GM23248 (cell line): ENCODE results near the gene E2F1. TPM values are rescaled to one million over a fixed set of nuclear protein-coding genes. Genes with fewer than 3 reads are reported as not detected.
"Not testable (repeated sequence)": the region's sequence is repeated elsewhere in the genome, so short reads cannot be mapped to it uniquely, and the experiment has no call there.

Source experiments
- DNase-seq: peaks from one replicate; pipeline ENCODE4 v3.0.0-alpha.2; 2015
- H2AFZ ChIP-seq: fragments of 200-600 bp; sonication (generic); 2 replicates; pipeline ENCODE4 v1.6.1; 2016; ENCODE audit warnings: antibody characterized with exemption
- H3F3A ChIP-seq: fragments of 200-600 bp; sonication (generic); 2 replicates; pipeline ENCODE4 v1.6.1; 2016; ENCODE audit warnings: mild to moderate bottlenecking, antibody characterized with exemption, mixed run types; ENCODE audit not compliant: insufficient read depth
- H3K27ac ChIP-seq: fragments of 200-600 bp; sonication (generic); 2 replicates; pipeline ENCODE4 v1.5.1; 2016; ENCODE audit warnings: mild to moderate bottlenecking
- H3K27me3 ChIP-seq: fragments of 200-600 bp; sonication (generic); replicated peaks from 2 replicates; pipeline ENCODE4 v1.6.1; 2016; ENCODE audit warnings: mild to moderate bottlenecking; ENCODE audit not compliant: insufficient read depth
- H3K36me3 ChIP-seq: fragments of 200-600 bp; sonication (generic); 2 replicates; pipeline ENCODE4 v1.6.1; 2016; ENCODE audit warnings: low read depth, mild to moderate bottlenecking
- H3K4me1 ChIP-seq: fragments of 200-600 bp; sonication (generic); 2 replicates; pipeline ENCODE4 v1.6.1; 2016; ENCODE audit warnings: mild to moderate bottlenecking; ENCODE audit not compliant: insufficient read depth
- H3K4me2 ChIP-seq: fragments of 200-600 bp; sonication (generic); one replicate; pipeline ENCODE4 v1.6.1; 2016; ENCODE audit warnings: mild to moderate bottlenecking; ENCODE audit not compliant: unreplicated experiment
- H3K4me3 ChIP-seq: fragments of 200-600 bp; sonication (generic); 2 replicates; pipeline ENCODE4 v1.5.1; 2016; ENCODE audit warnings: mild to moderate bottlenecking
- H3K79me2 ChIP-seq: fragments of 200-600 bp; sonication (generic); 2 replicates; pipeline ENCODE4 v1.6.1; 2016; ENCODE audit warnings: mild to moderate bottlenecking; ENCODE audit not compliant: insufficient read depth
- H3K9ac ChIP-seq: fragments of 200-600 bp; sonication (generic); 2 replicates; pipeline ENCODE4 v1.6.1; 2016; ENCODE audit warnings: mild to moderate bottlenecking
- H3K9me2 ChIP-seq: fragments of 200-600 bp; sonication (generic); 2 replicates; pipeline ENCODE4 v1.6.1; 2016; ENCODE audit warnings: mixed run types, mild to moderate bottlenecking, moderate library complexity; ENCODE audit not compliant: insufficient read depth
- H3K9me3 ChIP-seq: fragments of 200-600 bp; sonication (generic); one replicate; pipeline ENCODE4 v1.6.1; 2017; ENCODE audit warnings: low read depth
- H4K20me1 ChIP-seq: fragments of 200-600 bp; sonication (generic); 2 replicates; pipeline ENCODE4 v1.6.0; 2016; ENCODE audit not compliant: insufficient read depth
- EZH2 ChIP-seq: fragments of 200-600 bp; sonication (generic); IDR thresholded peaks from 2 replicates; pipeline ENCODE4 v1.6.1; 2018; ENCODE audit warnings: antibody characterized with exemption, mild to moderate bottlenecking; ENCODE audit not compliant: insufficient read depth, poor library complexity, severe bottlenecking
- EZH2phosphoT487 ChIP-seq: fragments of 200-600 bp; sonication (generic); IDR thresholded peaks from 2 replicates; pipeline ENCODE4 v1.6.1; 2018; ENCODE audit warnings: antibody characterized with exemption, moderate library complexity, mild to moderate bottlenecking, low read depth; ENCODE audit not compliant: insufficient read depth
- WGBS, 2 experiments: methylation state at CpG; one replicate each; pipeline ENCODE4 v1.1.6; 2015 to 2017; ENCODE audit warnings: low lambda C conversion rate in 2 of 2, low coverage in 1 of 2; ENCODE audit errors: missing lambda C conversion rate in 2 of 2; 5-methylcytosine and 5-hydroxymethylcytosine counted together
- in situ Hi-C: fragments of 300-500 bp; cut with MboI; formaldehyde crosslinking; loops from 2 replicates; pipeline ENCODE4 v1.15.0; 2020
- polyA plus RNA-seq: library from polyadenylated mRNA; unstranded; fragments of >200 nt; fragmentation: Nextera tagmentation; extraction: Ambion mirVana; gene quantifications from 2 replicates; pipeline ENCODE4 v1.2.1, GENCODE V29; 2016
- total RNA-seq: library from RNA; depleted of rRNA; stranded (reverse); fragments of >200 nt; shearing (Covaris generic); gene quantifications from 2 replicates; pipeline ENCODE4 v1.2.3, GENCODE V29; 2014

Gene E2F1
- total and polyA plus RNA-seq, 2 experiments from 2014 or later: 4.9 to 12.9 TPM

DNA sequence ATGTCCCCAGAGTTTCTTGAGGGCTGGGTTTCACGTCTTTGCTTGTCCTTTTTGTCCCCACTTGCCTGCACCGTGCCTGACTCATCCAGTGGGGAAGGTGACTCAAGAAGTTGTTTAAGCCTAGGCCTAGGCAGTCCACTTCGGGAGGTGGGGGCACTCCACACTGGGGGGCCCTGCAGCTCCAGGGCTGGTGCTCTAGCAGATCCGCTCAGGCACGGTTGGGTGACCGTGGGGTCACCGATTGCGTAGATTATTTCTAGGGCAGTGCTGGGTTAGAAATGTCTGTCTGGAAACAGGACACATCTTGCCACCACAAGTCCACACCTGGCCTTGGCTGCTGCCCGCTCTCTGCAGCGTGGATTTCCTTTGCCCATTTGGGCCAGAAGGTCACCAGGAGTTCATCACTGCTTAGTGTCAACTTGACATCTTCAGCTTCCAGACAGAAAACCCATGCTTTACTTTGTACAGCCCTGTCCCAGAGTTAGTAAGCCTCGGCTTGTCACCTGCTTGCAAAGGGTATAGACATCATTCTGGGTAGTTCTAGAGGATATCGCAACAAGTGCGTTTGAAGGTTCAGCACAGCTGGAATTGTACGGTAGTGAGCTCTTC lies 37.7 kb downstream of the E2F1 start:
- H3K9me3 ChIP-seq: no peaks in the 10 kb centered on the region
- no peak overlapping the region for H3K9ac ChIP-seq
- WGBS, 2 experiments: 50 to 54% methylated on average over 14 of the region's 14 CpGs
- no peak overlapping the region for H3K4me2 ChIP-seq
- H3F3A ChIP-seq: peaks cover 15% of the 10 kb centered on the region; the same call in 1 of the 2 replicates
- H3K36me3 ChIP-seq: peaks cover 8% of the 10 kb centered on the region; the same call in 1 of the 2 replicates
- no peak overlapping the region for H2AFZ ChIP-seq
- in situ Hi-C loops: loop anchor here (10.0 kb wide), 1 partner anchor 64 kb away; no protein-coding TSS in a partner anchor
- H3K27ac ChIP-seq: no peak overlapping the region
- peaks cover 18% of the 10 kb centered on the region for H3K4me1 ChIP-seq
- TF ChIP-seq EZH2phosphoT487 (no peak), EZH2 (no peak)
- no peaks in the 10 kb centered on the region for H3K9me2 ChIP-seq
- no peaks in the 10 kb centered on the region for H4K20me1 ChIP-seq
- no peaks in the 10 kb centered on the region for H3K27me3 ChIP-seq
- no peak overlapping the region for H3K4me3 ChIP-seq
- DNase-seq: peak; percentile 58
- no peaks in the 10 kb centered on the region for H3K79me2 ChIP-seq

DNA sequence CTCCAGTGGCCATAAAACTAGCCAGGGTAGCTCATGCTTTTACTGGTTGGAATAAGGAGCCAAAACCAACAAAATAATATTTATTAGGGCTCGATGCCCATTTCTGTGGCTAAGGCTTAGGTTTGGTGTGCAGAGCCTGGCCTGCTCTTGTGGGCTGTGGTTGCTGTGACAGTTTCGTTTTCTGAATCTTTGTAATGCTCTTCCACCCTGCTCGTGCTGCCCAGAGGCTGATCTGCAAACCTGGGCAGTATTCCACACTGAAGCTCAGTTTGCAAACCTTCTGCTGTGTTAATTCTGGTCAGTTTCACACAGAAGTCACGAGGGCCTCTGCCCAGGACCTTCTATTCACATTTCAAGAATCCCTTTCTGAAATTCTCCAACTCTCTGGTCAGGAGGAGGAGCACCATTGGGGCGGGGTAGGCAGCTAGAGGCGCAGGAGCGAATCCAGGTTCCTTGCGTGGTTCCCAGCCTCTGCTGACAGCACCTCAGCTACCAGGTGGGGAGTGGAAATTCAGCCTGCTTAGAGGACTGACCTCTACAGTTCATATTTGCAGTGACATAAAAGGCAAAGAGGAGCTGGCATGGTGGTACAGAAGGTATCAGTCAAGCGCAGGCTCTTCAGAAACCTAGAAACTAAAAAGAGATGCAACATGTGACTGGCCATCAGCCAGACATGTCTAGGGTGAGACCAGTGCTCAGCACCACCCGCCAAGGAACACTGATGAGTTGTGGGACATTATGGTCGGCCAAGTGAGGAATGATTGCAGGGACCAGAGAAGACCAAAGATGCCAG lies 38.4 kb downstream of the E2F1 start:
- H3F3A ChIP-seq: peaks cover 15% of the 10 kb centered on the region; the same call in 1 of the 2 replicates
- H3K4me3 ChIP-seq: no peak overlapping the region
- WGBS, 2 experiments: 39 to 42% methylated on average over 11 of the region's 11 CpGs
- peaks cover 18% of the 10 kb centered on the region for H3K4me1 ChIP-seq
- no peaks in the 10 kb centered on the region for H3K9me2 ChIP-seq
- no peaks in the 10 kb centered on the region for H4K20me1 ChIP-seq
- H3K79me2 ChIP-seq: no peaks in the 10 kb centered on the region
- TF ChIP-seq EZH2phosphoT487 (no peak), EZH2 (no peak)
- H3K4me2 ChIP-seq: peak overlapping the region; percentile 38
- peaks cover 8% of the 10 kb centered on the region; the same call in 1 of the 2 replicates for H3K36me3 ChIP-seq
- H3K27ac ChIP-seq: peak overlapping the region; percentile 24; the same call in 1 of the 2 replicates
- no peaks in the 10 kb centered on the region for H3K27me3 ChIP-seq
- in situ Hi-C loops: loop anchor here (10.0 kb wide), 1 partner anchor 63 kb away; no protein-coding TSS in a partner anchor
- no peak overlapping the region for H2AFZ ChIP-seq
- peak; percentile 72 for DNase-seq
- H3K9ac ChIP-seq: peak overlapping the region; percentile 11; the same call in 1 of the 2 replicates
- no peaks in the 10 kb centered on the region for H3K9me3 ChIP-seq

DNA sequence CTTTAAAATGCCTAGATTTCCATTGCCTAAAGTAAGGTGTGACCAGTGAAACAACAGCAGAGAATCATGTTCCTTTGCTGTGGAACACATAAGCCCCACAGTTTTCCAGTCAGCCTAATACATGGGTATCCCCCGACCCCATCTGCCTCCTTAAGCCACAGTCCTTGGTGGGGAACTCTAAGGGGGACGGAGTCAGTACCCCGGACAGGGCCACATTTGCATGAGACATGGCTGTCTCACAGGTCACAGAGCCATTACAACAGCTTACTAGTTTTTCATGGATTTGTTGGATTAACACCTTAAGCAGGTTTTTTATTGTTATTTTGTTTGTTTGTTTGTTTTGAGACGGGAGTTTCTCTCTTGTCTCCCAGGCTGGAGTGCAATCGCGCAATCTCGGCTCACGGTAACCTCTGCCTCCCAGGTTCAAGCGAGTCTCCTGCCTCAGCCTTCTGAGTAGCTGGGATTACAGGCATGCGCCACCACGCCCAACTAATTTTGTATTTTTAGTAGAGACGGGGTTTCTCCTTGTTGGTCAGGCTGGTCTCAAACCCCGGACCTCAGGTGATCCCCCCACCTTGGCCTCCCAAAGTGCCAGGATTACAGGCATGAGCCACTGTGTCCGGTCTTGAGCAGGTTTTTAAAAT lies 39.1 kb downstream of the E2F1 start:
- in situ Hi-C loops: loop anchor here (10.0 kb wide), 1 partner anchor 62 kb away; no protein-coding TSS in a partner anchor
- H3K27ac ChIP-seq: peak overlapping the region; percentile 24; the same call in 1 of the 2 replicates
- H4K20me1 ChIP-seq, H3K36me3 ChIP-seq, DNase-seq, H3K79me2 ChIP-seq, H3K4me3 ChIP-seq, H3K9me3 ChIP-seq, H3K9me2 ChIP-seq, H3K27me3 ChIP-seq, H2AFZ ChIP-seq: not testable (repeated sequence)
- peaks cover 18% of the 10 kb centered on the region for H3K4me1 ChIP-seq
- H3K9ac ChIP-seq: 0 out of 2 replicates have a peak overlapping the region, but pooled peaks have one; percentile 11
- peak overlapping the region; percentile 38 for H3K4me2 ChIP-seq
- peaks cover 15% of the 10 kb centered on the region; the same call in 1 of the 2 replicates for H3F3A ChIP-seq
- 80 to 81% methylated on average over 14 of the region's 14 CpGs for WGBS, 2 experiments

DNA sequence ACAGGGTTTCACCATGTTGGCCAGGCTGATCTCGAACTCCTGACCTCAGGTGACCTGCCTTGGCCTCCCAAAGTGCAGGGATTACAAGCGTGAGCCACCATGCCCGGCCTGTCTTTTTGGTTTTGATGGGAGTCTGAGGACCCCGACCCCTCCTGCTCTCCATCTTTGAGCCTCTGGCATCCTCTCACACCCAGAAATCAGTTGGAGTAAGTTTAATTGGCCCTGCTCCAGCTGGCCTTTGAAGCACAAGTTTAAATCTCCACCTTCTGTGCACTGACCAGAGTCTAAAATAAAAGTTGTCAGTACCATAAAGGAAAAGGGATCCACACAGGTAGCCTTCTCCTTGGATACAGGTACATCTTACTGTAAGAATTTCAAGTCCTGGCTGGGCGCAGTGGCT lies 40.0 kb downstream of the E2F1 start:
- H3K79me2 ChIP-seq: no peaks in the 10 kb centered on the region
- peaks cover 8% of the 10 kb centered on the region; the same call in 1 of the 2 replicates for H3K36me3 ChIP-seq
- H3K4me3 ChIP-seq: no peak overlapping the region
- no peaks in the 10 kb centered on the region for H3K27me3 ChIP-seq
- H3K9me3 ChIP-seq: no peaks in the 10 kb centered on the region
- H3F3A ChIP-seq: peaks cover 15% of the 10 kb centered on the region; the same call in 1 of the 2 replicates
- 93 to 95% methylated on average over 5 of the region's 5 CpGs for WGBS, 2 experiments
- H3K27ac ChIP-seq: no peak overlapping the region
- no peaks in the 10 kb centered on the region for H3K9me2 ChIP-seq
- no peak for DNase-seq
- H2AFZ ChIP-seq: no peak overlapping the region
- peaks cover 18% of the 10 kb centered on the region for H3K4me1 ChIP-seq
- TF ChIP-seq EZH2phosphoT487 (no peak), EZH2 (no peak)
- in situ Hi-C loops: loop anchor here (10.0 kb wide), 1 partner anchor 61 kb away; no protein-coding TSS in a partner anchor
- no peak overlapping the region for H3K9ac ChIP-seq
- H3K4me2 ChIP-seq: no peak overlapping the region
- no peaks in the 10 kb centered on the region for H4K20me1 ChIP-seq
